A549 treated with Mapracorat at 1 μM for 4 hours (cell line): ENCODE results near the gene CSN1S1. TPM values are rescaled to one million over a fixed set of nuclear protein-coding genes. Genes with fewer than 3 reads are reported as not detected.

Experiments used
- total RNA-seq: library from RNA; stranded (reverse); fragments of 200-300 nt; extraction: Qiagen RNA extraction; gene quantifications from 5 replicates; pipeline ENCODE4 v1.2.3, GENCODE V29; 2022

Gene CSN1S1, protein sequence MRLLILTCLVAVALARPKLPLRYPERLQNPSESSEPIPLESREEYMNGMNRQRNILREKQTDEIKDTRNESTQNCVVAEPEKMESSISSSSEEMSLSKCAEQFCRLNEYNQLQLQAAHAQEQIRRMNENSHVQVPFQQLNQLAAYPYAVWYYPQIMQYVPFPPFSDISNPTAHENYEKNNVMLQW
- not detected in 5 replicates for total RNA-seq

DNA sequence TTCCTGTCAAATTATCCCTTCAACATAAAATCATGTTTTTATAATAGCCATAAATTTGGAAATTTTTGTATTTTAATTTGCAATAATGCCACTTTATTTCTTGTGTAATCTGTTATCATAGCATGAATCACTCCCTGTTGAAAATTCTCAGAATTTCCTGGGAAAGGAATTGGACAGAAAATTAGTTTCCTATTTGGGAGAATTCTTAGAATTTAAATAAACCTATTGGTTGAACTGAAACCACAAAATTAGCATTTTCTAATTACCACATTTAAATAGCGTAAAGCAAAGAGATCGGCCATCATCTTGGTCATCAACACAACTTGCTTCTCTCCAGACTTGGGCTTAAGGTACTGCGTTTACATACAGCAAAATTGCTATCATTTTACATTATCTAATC, at the start of gene CSN1S1:
TSS of gene CSN1S1 (plus strand) at position 301 of the 400 bp plus-strand sequence. CDS start 1,488 bp downstream, outside the sequence.

DNA sequence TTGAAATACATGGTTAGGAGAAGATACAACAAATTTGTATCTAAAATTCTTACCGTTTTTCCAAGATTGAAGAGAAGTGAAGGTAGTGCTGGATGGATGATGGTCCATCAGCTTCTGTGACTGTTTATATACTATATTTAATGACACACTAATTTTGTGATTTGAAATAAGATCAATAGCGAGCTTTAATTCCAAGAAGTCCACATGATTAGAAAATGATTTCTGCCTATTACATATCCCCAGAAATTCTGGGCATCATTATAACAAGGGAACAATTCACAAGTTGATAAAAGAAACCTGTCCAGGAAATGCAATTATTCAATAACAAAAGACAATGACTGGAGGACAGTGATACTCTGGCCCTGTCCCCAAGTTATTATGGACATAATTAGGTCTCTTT, 34.8 kb downstream of the CSN1S1 start, which contains the start of gene CSN2:
TSS of gene CSN2 (minus strand) at position 101 of the 400 bp plus-strand sequence. CDS start 4,733 bp downstream, outside the sequence.

DNA sequence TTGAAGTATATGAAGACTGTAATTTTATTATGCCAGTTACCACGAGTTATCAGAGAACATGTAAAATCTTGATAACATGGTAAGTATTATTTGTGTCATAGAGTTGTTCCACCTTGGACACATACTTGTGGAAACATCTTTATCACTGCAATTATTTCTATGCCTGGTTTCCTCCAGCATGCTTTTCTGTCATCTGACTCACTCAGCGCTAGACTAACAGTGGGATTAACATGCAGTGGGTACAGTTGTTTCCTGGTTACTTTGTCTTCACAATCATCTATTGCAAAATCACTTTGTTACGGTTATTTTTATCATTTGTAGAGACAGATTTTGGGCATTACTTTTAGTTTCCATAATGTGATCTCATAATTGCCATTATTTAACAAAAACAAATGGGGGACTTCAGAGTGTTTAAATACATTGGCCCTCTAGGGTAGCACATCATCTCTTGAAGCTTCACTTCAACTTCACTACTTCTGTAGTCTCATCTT, 64.7 kb downstream of the CSN1S1 start, which contains the start of gene STATH:
TSS of gene STATH (plus strand) at position 441 of the 491 bp plus-strand sequence. CDS start 2,472 bp downstream, outside the sequence.

Other genes starting within 250 kb of the CSN1S1 start
- gene SULT1B1, start 170.4 kb upstream of the CSN1S1 start, total RNA-seq, result 0.02 TPM in 1 of 5 replicates, not detected in the others
- not detected in 5 replicates for gene SULT1E1, start 70.9 kb upstream of the CSN1S1 start, total RNA-seq
- gene CSN2, start 34.7 kb downstream of the CSN1S1 start, total RNA-seq, result not detected in 5 replicates
- not detected in 5 replicates for gene STATH, start 64.9 kb downstream of the CSN1S1 start, total RNA-seq
- gene HTN3, start 97.4 kb downstream of the CSN1S1 start, total RNA-seq, result not detected in 5 replicates
- not detected in 5 replicates for gene HTN1, start 119.4 kb downstream of the CSN1S1 start, total RNA-seq
- not detected in 5 replicates for gene PRR27, start 223.2 kb downstream of the CSN1S1 start, total RNA-seq